HG03432 (cell line): ENCODE data around the gene C17orf107.

Experiments
- ATAC-seq: cut with Tn5 transposase; IDR thresholded peaks from one replicate; pipeline ENCODE4 v1.9.1; 2021; ENCODE audit warnings: mild to moderate bottlenecking, moderate library complexity; ENCODE audit not compliant: unreplicated experiment

The C17orf107 gene

GRCh38 chr17:4934173-4934979 lies 35.0 kb downstream of the C17orf107 start:
- no peak for ATAC-seq

GRCh38 chr17:4935650-4936049 lies 36.3 kb downstream of the C17orf107 start:
- ATAC-seq = no peak

DNA sequence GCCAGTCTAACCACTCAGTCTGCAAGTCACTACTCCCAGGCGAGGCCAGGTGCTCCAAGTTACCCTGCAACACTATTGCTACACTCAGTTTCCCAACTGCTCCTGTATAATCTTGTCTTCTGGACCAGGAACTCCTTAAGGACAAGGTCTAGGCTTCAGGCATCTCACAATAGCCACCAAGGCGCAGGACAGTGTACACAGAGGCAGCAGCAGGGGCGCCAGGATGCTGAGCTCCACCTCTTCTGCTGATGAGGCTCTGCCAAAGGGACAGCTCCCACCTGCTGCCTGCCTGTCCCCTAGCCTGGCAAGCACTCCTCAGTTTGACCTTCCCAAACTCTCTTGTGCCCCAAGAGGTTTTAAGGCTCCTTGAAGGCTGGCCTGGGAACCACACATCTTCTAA lies 37.1 kb downstream of the C17orf107 start:
- ATAC-seq = no peak

- no peak for ATAC-seq
These were observed 38.2 kb downstream of the C17orf107 start for GRCh38 chr17:4937553-4937952.

GRCh38 chr17:4938069-4938491 lies 38.7 kb downstream of the C17orf107 start:
- ATAC-seq = no peak

DNA sequence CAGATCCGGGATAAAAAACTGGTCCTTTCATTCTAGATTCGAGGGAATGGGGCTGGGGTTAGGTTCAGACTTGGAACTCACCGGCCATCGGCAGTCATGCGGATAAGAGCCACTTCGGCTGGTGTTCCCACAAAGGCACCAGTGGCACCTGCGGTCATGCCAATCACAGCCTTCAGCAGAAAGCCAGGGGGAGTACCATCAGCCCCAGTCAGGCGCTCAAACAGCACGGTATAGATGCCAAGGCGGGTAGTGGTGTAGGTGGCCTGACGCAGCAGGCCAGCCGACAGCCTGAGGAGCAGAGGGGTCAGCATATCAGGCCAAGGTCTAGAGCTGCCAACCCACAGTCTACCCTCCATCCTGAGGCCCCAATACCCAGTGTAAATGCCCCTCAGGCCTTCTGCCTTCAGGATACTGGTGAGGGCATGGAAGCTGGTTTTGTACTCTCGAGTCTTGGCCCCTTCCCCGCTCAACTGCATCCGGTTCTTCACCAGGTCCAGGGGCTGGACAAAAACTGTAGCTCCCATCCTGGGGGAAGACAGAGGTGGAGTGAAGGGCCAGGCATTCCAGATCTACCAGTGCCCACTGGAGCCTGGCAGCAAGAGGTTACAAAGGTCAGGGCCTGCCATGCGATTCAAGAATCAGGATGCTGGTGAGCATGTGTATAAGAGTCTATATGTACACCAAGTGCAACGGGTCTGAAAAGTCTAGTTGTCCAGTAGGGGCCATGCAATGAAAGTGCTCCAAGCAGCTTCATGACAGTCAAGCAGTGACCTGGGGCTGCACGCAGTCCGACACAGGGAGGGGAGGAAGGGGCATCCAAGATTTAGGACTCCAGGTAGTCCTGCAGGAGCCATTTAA lies 39.6 kb downstream of the C17orf107 start:
- no peak for ATAC-seq

- ATAC-seq = peak; percentile 13
These were observed 40.1 kb downstream of the C17orf107 start for GRCh38 chr17:4939546-4939795.

DNA sequence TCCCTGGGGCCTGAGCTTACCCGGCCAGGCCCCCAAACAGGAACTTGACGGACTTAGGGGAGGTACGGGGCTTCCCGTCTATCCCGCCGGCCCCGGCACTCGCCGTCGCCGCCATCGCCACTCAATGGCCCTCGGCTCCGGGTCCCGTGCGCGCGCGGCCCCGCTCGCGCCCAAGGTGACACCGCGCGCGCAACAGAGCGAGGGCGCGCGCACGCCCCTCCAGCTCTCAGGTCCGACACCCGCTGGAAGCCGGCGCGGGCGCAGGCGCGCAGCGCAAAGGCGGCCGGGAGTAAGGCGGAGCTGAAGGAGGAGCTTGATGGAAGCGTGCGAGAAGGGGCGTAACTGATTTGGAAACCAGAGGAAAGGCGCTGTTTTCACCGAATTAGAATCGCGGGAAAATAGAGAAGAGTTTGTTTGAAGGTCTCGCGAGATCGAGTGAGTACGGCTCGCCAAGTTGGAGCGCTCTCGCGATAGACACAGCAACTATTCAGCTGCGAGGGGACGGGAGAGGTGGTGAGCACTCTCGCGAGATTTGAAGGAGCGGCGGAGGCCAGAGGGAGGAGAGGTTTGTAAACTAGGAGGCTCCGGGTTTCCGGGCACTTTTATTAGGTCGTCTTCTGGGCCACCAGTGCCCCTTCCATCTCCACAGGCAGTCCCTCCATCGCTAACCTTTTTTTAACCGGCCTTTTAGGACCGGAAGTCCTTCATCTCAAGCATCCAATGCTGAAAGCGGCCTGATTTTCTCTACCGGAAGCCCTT lies 40.6 kb downstream of the C17orf107 start, which contains the start of the genes RNF167 and SLC25A11:
TSS of gene RNF167 (plus strand) at position 473 of the 759 bp plus-strand sequence. CDS start 642 bp downstream, outside the sequence.
TSS of gene SLC25A11 (minus strand) at position 251 of the 759 bp plus-strand sequence. CDS start at position 115, 136 bp downstream.
- peak; percentile 77 for ATAC-seq

GRCh38 chr17:4940555-4941318 lies 41.4 kb downstream of the C17orf107 start:
- no peak for ATAC-seq

GRCh38 chr17:4941319-4941610 lies 41.9 kb downstream of the C17orf107 start:
- ATAC-seq = no peak

- no peak for ATAC-seq
These were observed 43.6 kb downstream of the C17orf107 start for GRCh38 chr17:4942760-4943508.

GRCh38 chr17:4944163-4944553 lies 44.8 kb downstream of the C17orf107 start:
- no peak for ATAC-seq

- no peak for ATAC-seq
These were observed 45.3 kb downstream of the C17orf107 start for GRCh38 chr17:4944554-4945175.

DNA sequence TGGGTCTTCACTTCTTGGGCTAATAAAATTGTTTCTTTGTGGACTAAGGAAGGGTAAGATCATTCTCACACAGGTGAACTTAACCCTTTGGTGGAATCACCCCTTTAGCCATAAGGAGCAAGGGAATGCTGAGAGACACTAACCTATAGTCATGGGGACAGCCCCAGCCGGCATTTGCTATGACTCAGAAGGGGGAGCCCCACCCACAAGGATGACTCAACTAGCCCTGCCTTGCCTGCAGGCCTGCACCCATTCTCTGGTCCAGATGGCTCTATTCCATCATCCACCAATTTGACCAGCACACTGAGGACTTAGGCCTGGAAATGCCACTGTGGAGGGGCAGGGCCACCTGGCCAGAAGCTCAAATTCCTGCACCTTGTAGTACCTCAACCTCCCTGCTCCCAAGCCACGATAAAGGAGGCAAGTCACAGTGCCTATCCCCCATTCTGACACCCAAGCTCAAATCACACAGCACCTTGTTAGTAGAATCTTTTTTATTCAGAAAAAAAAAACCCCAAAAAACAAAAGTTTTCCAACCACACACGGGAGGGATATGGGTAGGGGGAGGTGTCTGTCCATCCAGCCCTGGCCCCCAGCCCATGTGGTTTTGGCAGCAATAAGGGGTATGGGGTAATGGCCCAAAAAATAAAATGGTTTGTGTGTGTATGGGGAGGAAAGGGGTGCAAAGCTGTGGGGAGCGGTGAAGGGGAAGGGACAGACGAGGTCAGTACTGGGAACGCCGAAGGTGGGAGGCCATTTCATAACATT lies 46.0 kb downstream of the C17orf107 start:
- peak; percentile 19 for ATAC-seq

- no peak for ATAC-seq
These were observed 46.6 kb downstream of the C17orf107 start for GRCh38 chr17:4945944-4946280.

- ATAC-seq = no peak
These were observed 47.1 kb downstream of the C17orf107 start for GRCh38 chr17:4946312-4946976.

DNA sequence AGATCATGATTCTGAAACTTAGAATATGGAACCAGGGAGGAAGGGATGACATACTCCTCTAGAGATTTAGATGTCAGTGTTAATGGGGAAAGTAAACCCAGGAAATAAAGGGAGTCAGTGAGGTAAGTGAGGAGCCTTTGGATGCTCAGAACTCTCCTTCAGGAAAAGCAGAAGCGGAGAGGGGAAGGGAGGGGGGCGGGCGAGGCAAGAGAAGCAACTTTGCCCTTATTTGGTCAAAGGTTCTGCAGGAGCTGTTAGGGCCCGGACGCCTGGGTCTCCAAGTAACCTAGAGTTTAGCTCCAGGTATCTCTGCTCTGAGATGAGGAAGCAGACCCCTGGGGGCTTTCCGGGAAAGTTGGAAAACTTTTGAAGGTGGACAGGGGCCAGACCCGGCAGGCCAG lies 47.7 kb downstream of the C17orf107 start:
- no peak for ATAC-seq

DNA sequence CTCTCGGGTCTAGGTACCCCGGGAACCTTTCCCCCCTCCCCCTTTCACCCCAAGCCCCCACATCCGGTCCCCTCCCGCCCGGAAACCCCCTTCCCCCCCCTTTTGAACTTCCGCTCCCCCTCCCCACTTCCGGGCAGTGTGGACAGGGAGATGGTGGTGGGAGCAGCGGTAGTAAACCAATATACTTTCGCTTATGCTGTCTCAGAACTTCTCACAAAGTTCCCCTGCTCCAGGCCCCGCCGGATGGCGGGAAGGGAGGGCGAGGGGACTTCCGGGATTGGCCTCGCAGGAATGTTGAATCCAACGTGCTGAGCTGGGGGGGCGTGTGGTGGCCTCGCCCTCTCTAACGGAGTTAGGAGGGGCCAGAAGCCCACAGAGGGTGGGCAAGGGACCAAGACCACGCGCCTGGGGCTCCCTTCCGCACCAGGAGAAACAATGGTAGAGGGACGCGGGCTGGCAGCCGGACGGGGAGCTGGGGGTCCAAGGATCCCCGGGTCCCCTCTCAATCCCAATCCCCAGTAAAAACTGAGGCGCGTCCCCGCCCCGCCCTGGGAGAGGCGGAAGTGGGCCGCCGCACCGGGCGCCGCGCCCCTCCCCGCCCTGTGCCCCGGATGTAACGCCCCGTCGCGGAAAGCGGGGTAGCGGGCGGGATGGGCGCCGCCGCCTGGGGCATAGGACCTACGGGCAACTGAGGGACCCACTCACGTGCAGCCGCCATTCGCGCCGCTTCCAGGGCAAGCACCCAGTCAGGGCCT lies 48.3 kb downstream of the C17orf107 start:
- peak; percentile 22 for ATAC-seq
